Large intestine (tissue), 3 donors: ENCODE measurements around the gene TINCR. TPM values are rescaled to one million over a fixed set of nuclear protein-coding genes. Genes with fewer than 3 reads are reported as not detected.
"Not testable (repeated sequence)": the region's sequence is repeated elsewhere in the genome, so short reads cannot be mapped to it uniquely, and the experiment has no call there.

Experiments used
- DNase-seq, 2 donors: peaks; one replicate each; pipeline versions ENCODE4 v3.0.0 to v3.0.0-alpha.2; 2013
- H3K27ac ChIP-seq: one replicate; pipeline ENCODE4 v1.5.1; 2013; ENCODE audit warnings: low read length
- H3K27me3 ChIP-seq: 2 replicates; pipeline ENCODE4 v1.6.1; 2013; ENCODE audit warnings: low read length; ENCODE audit not compliant: control insufficient read depth, insufficient read depth
- H3K36me3 ChIP-seq: 2 replicates; pipeline ENCODE4 v1.6.1; 2013; ENCODE audit warnings: low read length; ENCODE audit not compliant: control insufficient read depth, insufficient read depth
- H3K4me1 ChIP-seq: one replicate; pipeline ENCODE4 v1.6.1; 2013; ENCODE audit warnings: low read length; ENCODE audit not compliant: control insufficient read depth, insufficient read depth
- H3K4me3 ChIP-seq: one replicate; pipeline ENCODE4 v1.5.1; 2013; ENCODE audit warnings: low read length
- H3K9me3 ChIP-seq: one replicate; pipeline ENCODE4 v1.6.1; 2013; ENCODE audit warnings: mild to moderate bottlenecking, low read depth, low read length, moderate library complexity; ENCODE audit not compliant: control insufficient read depth
- WGBS: methylation state at CpG from one replicate; pipeline ENCODE4 v1.1.5; 2013; ENCODE audit warnings: low lambda C conversion rate; ENCODE audit not compliant: insufficient coverage; 5-methylcytosine and 5-hydroxymethylcytosine counted together
- polyA plus RNA-seq: library from polyadenylated mRNA; unstranded; fragments of 120-200 nt; gene quantifications from one replicate; pipeline ENCODE4 v1.2.1, GENCODE V29; 2013

Gene TINCR
- polyA plus RNA-seq, 1 donor = 0.58 TPM

DNA sequence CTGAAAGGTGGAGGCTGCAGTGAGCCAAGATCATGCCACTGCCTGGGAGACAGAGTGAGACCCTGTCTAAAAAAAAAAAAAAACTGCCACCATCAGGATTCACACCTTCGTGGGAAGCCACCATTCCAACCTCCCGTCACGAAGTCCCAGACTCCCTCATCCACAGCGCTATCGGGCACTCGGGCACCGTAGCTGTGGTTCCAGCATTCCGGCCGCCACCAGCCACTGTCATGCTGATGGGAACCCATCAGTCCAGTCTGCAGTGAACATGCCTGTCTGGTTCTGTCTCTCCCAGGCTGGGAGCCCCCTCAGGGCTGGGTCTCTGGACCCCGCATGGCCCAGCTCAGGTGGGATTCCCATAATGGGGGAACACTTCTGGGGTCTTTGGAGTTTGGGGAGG, 27.5 kb downstream of the TINCR start:
- no peak for DNase-seq
- no CpG with 5 or more reads among the region's 10 CpGs for WGBS

DNA sequence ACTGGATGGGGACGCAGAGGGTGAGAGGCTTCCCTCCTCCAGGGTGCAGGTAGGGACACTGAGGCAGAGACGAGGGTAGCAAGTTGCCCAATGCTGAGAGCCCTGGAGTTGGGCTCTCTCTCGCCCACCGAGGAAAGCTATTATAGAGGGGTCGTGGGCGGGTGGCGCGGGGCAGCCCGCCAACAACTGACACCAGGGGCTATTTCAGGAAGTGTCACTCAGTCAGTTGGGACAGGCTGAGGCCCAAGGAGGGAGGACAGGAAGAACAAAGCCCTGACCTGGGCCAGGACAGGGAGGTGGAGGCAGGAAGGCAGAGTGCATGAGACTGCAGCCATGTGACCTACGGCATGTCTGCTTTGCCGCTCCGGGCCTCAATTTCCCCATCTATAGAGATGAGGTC, 29.9 kb downstream of the TINCR start:
- no CpG with 5 or more reads among the region's 12 CpGs for WGBS
- no peak overlapping the region for H3K4me3 ChIP-seq
- H3K9me3 ChIP-seq = peaks cover 15% of the 10 kb centered on the region
- peaks cover 12% of the 10 kb centered on the region for H3K27me3 ChIP-seq
- H3K4me1 ChIP-seq = no peaks in the 10 kb centered on the region
- H3K27ac ChIP-seq = no peak overlapping the region
- H3K36me3 ChIP-seq = no peaks in the 10 kb centered on the region
- no peak for DNase-seq

More for the DNA sequence above, 27.5 kb downstream of the TINCR start:
- H3K9me3 ChIP-seq = peaks cover 6% of the 10 kb centered on the region
- H3K27ac ChIP-seq = no peak overlapping the region
- H3K4me3 ChIP-seq = no peak overlapping the region
- H3K27me3 ChIP-seq = peaks cover 12% of the 10 kb centered on the region
- no peaks in the 10 kb centered on the region for H3K36me3 ChIP-seq
- no peaks in the 10 kb centered on the region for H3K4me1 ChIP-seq

DNA sequence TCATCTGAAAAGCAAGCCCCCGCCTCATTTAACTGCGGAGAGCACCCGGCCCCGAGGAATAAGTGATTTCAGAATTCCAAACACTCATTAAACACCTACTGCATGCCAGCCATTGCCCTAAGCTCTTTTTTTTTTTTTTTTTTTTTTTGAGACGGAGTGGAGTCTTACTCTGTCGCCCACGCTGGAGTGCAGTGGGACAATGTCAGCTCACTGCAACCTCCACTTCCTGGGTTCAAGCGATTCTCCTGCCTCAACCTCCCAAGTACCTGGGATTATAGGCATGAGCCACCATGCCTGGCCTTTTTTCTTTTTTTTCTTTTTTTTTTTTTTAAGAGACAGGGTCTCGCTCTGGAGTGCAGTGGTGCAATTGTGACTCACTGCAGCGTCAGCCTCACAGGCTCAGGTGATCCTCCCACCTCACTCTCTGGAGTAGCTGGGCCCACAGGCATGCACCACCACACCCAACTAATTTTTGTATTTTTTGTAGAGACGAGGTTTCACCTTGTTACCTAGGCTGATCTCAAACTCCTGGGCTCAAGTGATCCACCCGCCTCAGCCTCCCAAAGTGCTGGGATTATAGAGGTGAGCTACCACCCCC, 30.7 kb downstream of the TINCR start:
- not testable (repeated sequence) for H3K4me3 ChIP-seq, H3K27ac ChIP-seq, DNase-seq, H3K4me1 ChIP-seq, H3K36me3 ChIP-seq
- WGBS = no CpG with 5 or more reads among the region's 12 CpGs
- Histone ChIP-seq H3K27me3 (peaks cover 12% of the 10 kb centered on the region), H3K9me3 (peaks cover 15% of the 10 kb centered on the region)

- peak; percentile 11 to 34 for DNase-seq
These were observed 31.3 kb downstream of the TINCR start for GRCh38 chr19:5536337-5536894.

GRCh38 chr19:5534787-5535586, 32.8 kb downstream of the TINCR start:
- peaks cover 12% of the 10 kb centered on the region for H3K27me3 ChIP-seq
- no peak overlapping the region for H3K27ac ChIP-seq
- 90% methylated on average over 2 of the region's 9 CpGs for WGBS
- no peak overlapping the region for H3K4me3 ChIP-seq
- no peaks in the 10 kb centered on the region for H3K4me1 ChIP-seq
- no peak for DNase-seq
- peaks cover 15% of the 10 kb centered on the region for H3K9me3 ChIP-seq
- H3K36me3 ChIP-seq = no peaks in the 10 kb centered on the region

More at GRCh38 chr19:5536337-5536894, 31.3 kb downstream of the TINCR start:
- no peak overlapping the region for H3K27ac ChIP-seq
- peaks cover 12% of the 10 kb centered on the region for H3K27me3 ChIP-seq
- no CpG with 5 or more reads among the region's 38 CpGs for WGBS
- peaks cover 15% of the 10 kb centered on the region for H3K9me3 ChIP-seq
- H3K4me3 ChIP-seq = no peak overlapping the region
- H3K36me3 ChIP-seq = no peaks in the 10 kb centered on the region
- H3K4me1 ChIP-seq = no peaks in the 10 kb centered on the region

DNA sequence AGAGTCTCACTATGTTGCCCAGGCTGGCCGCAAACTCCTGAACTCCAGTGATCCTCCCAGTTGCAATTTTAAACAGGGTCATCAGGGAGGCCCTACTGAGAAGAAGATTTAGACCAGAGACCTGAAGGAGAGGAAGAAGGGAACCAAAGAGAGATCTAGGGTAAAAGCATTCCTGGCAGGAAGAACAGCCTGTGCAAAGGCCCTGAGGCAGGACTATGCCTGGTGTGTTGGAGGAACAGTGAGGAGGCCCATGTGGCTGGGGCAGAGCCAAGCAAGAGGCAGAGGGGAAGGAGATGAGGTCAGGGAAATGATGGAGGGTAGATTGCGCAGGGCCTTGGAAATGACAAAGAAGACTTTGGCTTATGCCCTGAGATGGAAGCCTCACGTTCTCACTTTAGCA, 34.5 kb downstream of the TINCR start:
- no peak for DNase-seq
- no peak overlapping the region for H3K27ac ChIP-seq
- no peaks in the 10 kb centered on the region for H3K4me1 ChIP-seq
- no CpG with 5 or more reads among the region's 3 CpGs for WGBS
- H3K4me3 ChIP-seq = no peak overlapping the region
- H3K36me3 ChIP-seq = no peaks in the 10 kb centered on the region
- peaks cover 12% of the 10 kb centered on the region for H3K27me3 ChIP-seq
- H3K9me3 ChIP-seq = peaks cover 15% of the 10 kb centered on the region

- no peak overlapping the region for H3K27ac ChIP-seq
- no peaks in the 10 kb centered on the region for H3K36me3 ChIP-seq
- no peaks in the 10 kb centered on the region for H3K4me1 ChIP-seq
- WGBS = 80% methylated on average over 4 of the region's 11 CpGs
- peaks cover 10% of the 10 kb centered on the region for H3K9me3 ChIP-seq
- DNase-seq = no peak
- H3K27me3 ChIP-seq = no peaks in the 10 kb centered on the region
- no peak overlapping the region for H3K4me3 ChIP-seq
These were observed 37.1 kb downstream of the TINCR start for GRCh38 chr19:5530701-5531100.

DNA sequence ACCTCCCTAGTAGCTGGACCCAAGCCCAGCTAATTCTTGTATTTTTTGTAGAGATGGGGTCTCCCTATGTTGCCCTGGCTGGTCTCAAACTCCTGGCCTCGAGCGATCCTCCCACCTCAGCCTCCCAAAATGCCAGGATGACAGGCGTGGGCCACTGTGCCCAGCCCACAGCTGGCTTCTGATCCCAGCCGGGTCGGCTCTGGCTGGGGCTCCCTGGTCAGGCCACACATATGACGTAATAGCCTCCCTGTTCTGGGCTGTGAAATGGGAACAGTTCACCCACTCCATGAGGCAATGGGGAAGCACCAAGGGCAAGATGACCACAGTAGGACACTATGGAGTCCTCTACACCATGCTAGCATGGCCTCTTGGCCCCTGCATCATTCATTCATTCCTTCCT, 41.1 kb downstream of the TINCR start:
- no peak overlapping the region for H3K4me3 ChIP-seq
- no CpG with 5 or more reads among the region's 6 CpGs for WGBS
- no peak for DNase-seq
- peaks cover 2% of the 10 kb centered on the region for H3K27me3 ChIP-seq
- no peak overlapping the region for H3K27ac ChIP-seq
- no peaks in the 10 kb centered on the region for H3K36me3 ChIP-seq
- H3K9me3 ChIP-seq = no peaks in the 10 kb centered on the region
- H3K4me1 ChIP-seq = no peaks in the 10 kb centered on the region

DNA sequence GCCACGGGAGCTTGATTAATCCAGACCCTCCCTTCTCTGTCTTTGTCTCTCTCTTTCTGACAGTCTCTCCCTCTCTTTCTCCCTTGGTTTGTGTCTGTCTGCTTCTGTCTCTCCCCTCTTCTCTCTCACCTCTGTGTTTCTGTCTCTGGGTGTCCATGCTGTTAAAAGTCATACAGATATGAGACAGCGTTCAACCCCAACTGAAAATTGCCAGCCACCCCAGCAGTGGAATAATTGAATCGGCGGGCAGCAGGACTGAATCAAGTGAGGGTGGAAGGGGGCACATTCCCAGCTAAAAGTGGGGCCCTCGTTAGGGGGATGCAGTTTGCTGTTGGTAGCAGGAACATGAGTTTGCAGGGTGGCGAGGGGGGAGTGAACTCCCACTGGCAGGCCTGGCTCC, 43.7 kb downstream of the TINCR start:
- H3K4me1 ChIP-seq = no peaks in the 10 kb centered on the region
- no peaks in the 10 kb centered on the region for H3K9me3 ChIP-seq
- peaks cover 2% of the 10 kb centered on the region for H3K27me3 ChIP-seq
- H3K36me3 ChIP-seq = no peaks in the 10 kb centered on the region
- no peak for DNase-seq
- no CpG with 5 or more reads among the region's 6 CpGs for WGBS
- no peak overlapping the region for H3K4me3 ChIP-seq
- no peak overlapping the region for H3K27ac ChIP-seq

GRCh38 chr19:5522106-5522505, 45.6 kb downstream of the TINCR start:
- no CpG with 5 or more reads among the region's 11 CpGs for WGBS
- no peak for DNase-seq
- H3K4me3 ChIP-seq = no peak overlapping the region
- peaks cover 2% of the 10 kb centered on the region for H3K27me3 ChIP-seq
- H3K4me1 ChIP-seq = no peaks in the 10 kb centered on the region
- no peak overlapping the region for H3K27ac ChIP-seq
- no peaks in the 10 kb centered on the region for H3K36me3 ChIP-seq
- H3K9me3 ChIP-seq = no peaks in the 10 kb centered on the region
